T1000 (cell line): ENCODE results near the gene DHRS4L2.
"Not testable (repeated sequence)": the region's sequence is repeated elsewhere in the genome, so short reads cannot be mapped to it uniquely, and the experiment has no call there.

Experiments
- DNase-seq: peaks from one replicate; lab custom pipeline; 2025; ENCODE audit warnings: mixed read lengths; lab: John Stamatoyannopoulos, UW

Gene DHRS4L2

DNA sequence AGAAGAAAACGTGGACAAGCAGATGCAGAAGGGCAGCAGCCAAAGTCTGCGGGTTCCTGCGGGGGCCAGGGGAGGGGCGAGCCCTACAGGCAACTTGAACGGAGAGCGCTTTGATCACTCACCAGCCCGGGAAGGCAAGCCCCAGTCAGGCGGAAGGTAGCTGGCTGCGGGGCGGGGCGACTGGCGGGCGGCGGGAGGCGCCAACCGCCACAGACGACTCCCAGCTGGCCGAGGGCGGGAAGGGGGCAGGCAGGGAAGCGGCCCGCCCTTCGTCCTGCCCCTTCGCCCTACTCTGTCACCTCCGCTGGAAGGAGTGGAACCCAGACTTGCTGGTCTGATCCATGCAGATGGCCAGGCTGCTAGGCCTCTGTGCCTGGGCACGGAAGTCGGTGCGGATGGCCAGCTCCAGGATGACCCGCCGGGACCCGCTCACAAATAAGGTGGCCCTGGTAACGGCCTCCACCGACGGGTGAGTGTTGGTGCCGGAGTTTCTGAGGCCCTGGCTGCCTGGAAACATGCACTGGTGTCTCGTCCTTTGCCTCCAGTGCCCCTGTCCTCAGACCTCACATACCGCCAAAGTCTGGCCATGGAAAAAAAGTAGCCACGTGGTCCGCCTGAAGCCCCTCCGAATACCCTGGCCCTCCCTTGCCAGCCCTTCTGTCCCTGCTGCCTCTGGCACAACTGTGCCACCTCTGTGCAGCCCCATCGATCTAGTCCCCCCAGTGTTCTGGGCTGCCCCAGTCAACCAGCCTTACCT is at the start of gene DHRS4L2:
Gene DHRS4L2, plus strand, starts transcription at position 323 of the 757 bp plus-strand sequence. Its CDS starts 19 bp downstream, at position 342.
- DNase-seq = not testable (repeated sequence)

DNA sequence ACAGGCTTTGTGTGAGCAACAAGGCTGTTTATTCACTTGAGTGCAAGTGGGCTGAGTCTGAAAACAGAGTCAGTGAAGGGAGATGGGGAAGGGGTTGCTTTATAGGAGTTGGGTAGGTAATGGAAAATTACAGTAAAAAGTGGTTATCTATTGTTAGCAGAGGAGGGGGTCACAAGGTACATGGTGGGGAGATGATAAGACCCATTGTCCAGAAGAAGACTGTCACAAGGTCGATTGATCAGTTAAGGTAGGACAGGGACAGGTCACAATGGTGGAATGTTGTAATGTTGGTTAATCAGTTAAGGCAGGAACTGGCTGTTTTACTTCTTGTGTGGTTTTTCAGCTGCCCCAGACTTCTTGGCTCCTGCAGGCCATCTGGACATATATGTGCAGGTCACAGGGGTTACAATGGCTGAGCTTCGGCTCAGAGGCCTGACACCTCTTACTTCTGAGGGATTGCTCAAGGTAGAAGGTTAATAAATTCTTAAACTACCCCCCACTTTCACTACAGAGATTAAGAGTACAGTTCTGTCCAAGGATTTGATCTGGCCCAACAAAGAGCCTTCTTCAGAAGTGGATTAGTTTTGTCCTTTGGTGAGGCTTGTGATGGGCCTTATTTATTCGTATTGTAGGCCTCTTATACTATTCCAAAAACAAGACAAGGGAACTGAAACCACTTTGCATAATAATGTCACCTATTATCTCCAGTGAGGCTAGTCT is 49.0 kb upstream of the DHRS4L2 start:
- no peak for DNase-seq

DNA sequence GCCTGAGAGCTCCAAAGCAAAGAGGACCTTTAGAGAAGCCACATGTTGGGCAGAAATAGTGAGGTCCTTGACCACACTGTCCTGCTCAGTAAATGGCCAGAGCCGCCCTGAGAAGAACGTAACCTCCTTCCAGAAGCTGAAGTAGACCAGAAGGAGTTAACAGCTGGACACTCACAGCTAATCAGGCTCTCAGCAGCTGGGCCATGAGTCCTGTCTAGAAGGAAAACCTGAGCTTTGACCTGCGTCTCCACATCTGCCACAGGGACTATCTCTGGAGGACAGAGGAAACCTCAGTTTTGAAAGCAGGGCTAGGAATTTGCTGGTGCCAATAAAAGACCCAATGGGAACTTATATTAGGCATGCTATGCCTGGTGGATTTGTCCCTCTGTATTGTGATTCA is 47.5 kb upstream of the DHRS4L2 start:
- DNase-seq = no peak

- no peak for DNase-seq
Observed at GRCh38 chr14:23941669-23942068, 47.1 kb upstream of the DHRS4L2 start.

DNA sequence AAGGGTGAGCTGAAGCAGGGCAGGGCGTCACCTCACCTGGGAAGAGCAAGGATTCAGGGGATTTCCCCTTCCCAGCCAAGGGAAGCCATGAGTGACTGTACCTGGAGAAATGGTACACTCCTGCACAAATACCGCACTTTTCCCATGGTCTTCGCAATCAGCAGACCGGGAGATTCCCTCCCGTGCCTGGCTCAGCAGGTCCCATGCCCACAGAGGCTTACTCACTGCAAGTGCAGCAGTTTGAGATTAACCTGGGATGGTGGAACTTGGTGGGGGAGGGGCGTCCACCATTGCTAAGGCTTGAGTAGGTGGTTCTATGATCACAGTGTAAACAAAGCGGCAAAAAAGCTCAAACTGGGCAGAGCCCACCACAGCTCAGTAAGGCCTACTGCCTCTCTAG is 46.1 kb upstream of the DHRS4L2 start:
- no peak for DNase-seq

DNA sequence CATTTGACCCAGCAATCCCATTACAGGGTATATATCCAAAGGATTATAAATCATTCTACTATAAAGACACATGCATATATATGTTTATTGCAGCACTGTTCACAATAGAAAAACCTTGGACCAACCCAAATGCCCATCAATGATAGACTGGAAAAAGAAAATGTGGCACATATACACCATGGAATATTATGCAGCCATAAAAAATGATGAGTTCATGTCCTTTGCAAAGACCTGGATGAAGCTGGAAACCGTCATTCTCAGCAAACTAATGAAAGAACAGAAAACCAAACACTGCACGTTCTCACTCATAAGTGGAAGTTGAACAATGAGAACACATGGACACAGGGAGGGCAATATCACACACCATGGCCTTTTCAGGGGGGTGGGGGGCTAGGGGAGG is 39.7 kb upstream of the DHRS4L2 start:
- not testable (repeated sequence) for DNase-seq

- DNase-seq = no peak
Observed at GRCh38 chr14:23950411-23951135, 38.2 kb upstream of the DHRS4L2 start.

DNA sequence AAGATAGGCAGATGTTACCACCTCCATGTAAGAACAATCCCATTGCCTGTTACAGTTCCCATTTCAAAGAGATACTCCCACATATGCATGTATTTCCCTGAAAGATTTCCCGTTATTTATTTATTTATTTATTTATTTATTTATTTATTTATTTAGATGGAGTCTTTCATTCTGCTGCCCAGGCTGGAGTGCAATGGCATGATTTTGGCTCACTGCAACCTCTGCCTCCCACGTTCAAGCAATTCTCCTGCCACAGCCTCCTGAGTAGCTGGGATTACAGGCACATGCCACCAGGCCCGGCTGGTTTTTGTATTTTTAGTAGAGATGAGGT is 37.6 kb upstream of the DHRS4L2 start:
- DNase-seq = not testable (repeated sequence)

DNA sequence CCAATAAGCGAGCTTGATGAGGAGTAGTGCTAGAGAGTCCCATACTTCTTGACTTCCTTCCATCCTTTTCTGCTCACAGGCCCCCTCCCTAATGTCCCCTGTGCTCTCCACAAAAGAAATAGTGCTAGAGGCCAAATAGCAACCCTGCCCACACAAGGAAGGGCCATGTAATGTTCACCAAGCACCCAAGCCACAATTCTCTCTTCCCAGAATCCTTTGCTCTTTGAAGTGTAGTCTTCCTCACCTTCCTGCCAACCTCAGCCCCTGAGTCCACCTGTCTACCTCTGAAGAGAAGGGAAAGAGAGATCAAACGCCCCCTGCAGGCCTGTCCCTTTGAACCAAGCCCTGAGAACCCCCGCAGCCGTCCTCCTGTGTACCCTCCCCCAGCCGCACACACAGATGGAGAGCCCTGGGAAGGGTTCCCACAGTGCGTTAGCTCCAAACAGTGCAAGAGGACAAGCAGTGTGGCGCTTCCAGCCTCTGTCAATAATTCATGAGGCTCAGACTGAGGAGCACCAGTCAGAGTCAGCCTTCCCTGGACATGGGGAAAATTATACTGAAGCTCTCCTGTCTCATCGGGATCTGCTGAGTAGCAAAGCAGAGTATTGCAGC is 37.0 kb upstream of the DHRS4L2 start:
- DNase-seq = no peak

DNA sequence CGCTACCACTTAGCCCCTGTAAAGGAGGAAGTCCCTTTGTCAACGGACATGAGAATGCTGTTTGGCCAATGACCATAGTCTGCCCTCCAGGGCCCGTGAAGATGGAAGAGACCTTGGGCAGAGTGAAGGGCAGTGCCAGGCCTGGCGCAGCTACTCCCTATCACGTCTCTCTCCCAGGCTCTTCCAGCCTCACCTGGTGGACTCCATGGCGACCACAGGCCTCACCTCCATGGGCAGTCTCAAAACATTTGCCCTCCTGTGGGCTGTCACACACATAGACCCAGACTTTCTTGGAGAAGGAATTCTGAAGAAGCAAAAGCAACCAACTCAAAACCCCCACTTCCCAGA is 35.6 kb upstream of the DHRS4L2 start:
- DNase-seq = not testable (repeated sequence)

DNA sequence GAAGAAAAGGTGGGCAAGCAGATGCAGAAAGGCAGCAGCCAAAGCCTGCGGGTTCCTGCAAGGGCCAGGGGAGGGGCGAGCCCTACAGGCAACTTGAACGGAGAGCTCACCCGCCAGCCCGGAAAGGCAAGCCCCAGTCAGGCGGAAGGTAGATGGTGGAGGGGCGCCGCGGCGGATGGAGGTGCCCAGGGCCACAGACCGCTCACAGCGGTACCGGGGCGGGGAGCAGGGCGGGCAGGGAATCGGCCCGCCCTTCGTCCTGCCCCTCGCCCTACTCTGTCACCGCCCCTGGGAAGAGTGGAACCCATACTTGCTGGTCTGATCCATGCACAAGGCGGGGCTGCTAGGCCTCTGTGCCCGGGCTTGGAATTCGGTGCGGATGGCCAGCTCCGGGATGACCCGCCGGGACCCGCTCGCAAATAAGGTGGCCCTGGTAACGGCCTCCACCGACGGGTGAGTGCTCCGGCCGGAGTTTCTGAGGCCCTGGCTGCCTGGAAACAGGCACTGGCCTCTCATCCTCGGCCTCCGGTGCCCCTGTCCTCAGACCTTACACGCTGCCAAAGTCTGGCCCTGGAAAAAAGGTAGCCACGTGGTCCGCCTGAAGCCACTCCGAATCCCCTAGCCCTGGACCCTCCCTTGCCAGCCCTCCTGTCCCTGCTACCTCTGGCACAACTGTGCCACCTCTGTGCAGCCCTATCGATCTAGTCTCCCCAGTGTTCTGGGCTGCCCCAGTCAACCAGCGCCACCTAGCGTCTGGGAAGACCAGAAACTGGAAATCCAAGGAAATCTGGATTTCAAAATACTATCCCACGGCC is 35.1 kb upstream of the DHRS4L2 start, which contains the start of gene DHRS4:
Gene DHRS4, plus strand, starts transcription at position 307 of the 815 bp plus-strand sequence. Its CDS starts 19 bp downstream, at position 326.
- peak; percentile 63 for DNase-seq

DNA sequence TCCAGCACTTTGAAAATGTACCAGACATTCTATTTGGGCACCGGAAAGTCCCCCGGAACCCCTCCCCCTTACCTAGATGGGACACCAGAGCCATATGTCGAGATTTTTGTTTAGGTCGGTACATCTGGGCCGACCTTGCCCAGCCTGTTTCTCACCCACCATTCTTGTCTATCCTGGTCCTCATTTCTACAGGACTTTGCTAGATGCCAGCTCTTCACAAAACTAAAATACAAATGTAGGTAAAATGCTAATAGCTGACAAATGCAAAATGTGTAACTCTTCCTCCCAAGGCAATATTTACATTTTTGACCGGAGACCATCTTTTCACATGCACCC is 34.5 kb upstream of the DHRS4L2 start:
- not testable (repeated sequence) for DNase-seq

DNA sequence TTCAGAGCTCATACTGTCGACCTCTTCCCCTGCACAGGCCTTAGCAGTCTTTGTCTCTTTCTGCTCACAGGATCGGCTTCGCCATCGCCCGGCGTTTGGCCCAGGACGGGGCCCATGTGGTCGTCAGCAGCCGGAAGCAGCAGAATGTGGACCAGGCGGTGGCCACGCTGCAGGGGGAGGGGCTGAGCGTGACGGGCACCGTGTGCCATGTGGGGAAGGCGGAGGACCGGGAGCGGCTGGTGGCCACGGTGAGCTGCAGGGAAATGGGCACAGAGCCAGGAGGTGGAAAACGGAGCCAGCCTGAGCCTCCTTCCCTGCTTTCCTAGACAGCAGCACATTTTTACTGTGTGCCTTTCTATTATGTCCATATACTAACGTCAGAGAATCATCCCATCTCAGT is 33.8 kb upstream of the DHRS4L2 start:
- not testable (repeated sequence) for DNase-seq

GRCh38 chr14:23955811-23956210 is 32.9 kb upstream of the DHRS4L2 start:
- DNase-seq = not testable (repeated sequence)

DNA sequence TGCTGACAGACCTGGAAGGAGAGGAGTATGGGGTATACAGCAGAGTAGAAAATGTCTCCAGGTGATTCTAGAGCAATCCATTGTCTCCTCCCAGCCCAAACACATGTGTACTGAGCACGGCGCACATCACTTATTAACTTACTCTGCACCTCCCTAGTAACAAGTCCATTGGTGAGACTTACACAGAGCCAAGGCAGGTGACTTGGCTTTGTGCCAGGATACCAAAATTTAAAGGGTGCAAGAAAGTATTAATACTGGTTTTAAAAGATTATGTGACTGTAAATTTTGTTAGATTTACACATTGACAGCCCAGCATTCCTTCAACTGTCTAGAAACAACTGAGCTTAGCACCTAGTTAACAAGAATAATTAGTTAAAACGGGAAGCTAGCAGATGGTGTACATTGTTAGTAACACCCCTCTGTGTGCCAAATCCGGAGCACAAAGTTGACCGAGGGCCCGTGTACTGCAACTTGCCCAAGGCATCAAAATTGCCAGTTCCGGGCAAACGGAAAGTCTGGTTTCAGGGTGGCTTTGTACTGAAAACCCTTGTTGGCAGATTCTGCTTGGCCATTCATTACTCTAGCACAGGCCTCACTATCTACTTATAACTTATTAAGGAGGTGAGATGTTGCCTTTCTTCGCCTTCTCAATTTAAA is 30.7 kb upstream of the DHRS4L2 start:
- not testable (repeated sequence) for DNase-seq

GRCh38 chr14:23960899-23961298 is 27.8 kb upstream of the DHRS4L2 start:
- not testable (repeated sequence) for DNase-seq

- not testable (repeated sequence) for DNase-seq
Observed at GRCh38 chr14:23961704-23962103, 27.0 kb upstream of the DHRS4L2 start.

DNA sequence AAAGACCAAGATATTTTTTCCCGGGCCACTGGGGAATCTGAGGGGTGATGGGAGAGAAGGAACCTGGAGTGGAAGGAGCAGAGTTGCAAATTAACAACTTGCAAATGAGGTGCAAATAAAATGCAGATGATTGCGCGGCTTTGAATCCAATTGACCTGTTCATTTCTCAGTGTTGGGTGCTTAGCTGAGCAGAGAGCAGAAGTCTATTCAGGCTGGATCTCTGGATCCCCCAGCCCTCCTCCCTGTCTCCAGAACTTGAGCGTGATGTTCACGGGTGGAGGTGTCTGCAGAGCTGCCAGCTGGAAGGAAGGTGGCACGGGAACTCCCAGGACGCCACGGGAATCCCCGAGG is 19.6 kb upstream of the DHRS4L2 start:
- DNase-seq = not testable (repeated sequence)

DNA sequence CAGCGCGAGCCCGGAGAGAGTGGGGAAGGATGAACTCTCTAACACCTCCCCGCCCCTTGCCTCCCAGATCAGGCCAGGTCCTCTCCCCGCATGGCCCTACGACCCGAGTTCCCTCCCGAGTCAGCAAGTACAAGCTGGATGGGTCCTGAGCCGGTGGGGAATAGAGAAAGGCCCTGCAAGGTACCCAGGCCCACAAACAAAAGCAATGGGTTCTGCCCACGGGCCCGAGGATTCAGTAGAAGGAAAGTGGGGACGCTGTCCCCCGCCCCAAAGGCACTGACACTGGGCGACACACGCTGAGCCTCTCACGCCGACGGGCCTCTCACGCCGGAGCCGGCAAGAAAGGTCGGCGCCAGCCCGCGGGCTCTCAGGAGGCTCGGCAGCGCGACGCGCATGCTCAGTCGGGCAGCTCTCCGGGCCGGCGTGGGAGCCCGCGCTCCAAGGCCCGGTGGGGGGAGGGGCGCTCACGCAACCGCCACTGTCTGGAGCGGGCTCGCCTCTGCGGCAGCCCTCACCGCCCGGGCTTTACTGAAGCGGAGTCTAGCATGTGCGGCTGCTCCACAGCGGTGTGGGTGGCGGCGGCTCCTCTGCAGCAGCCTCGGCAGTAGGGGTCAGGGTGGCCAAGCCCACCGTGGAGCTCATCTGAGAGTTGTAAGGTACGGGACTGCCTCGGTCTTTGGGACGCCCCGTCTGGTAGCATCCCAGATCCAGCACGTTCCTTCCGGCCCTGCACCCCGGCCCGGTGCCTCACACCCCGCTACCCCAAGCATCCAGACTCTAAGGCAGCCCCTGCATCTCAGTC is 19.0 kb upstream of the DHRS4L2 start:
- DNase-seq = not testable (repeated sequence)

- not testable (repeated sequence) for DNase-seq
Observed at GRCh38 chr14:23970283-23970659, 18.5 kb upstream of the DHRS4L2 start.
